Vagina (tissue), 2 donors: Measurements from ENCODE around the gene KRTAP1-3.

Experiments
- CTCF ChIP-seq, 3 experiments: fragments of 450-650 bp in 2 of 3; fragments of 200-600 bp in 1 of 3; sonication (generic) in 1 of 3; IDR thresholded peaks; one replicate each; pipeline ENCODE4 v1.5.1; 2017 to 2019; ENCODE audit warnings: antibody characterized with exemption in 3 of 3, mild to moderate bottlenecking in 2 of 3, moderate library complexity in 2 of 3
- POLR2A ChIP-seq, 2 donors: fragments of 450-650 bp; IDR thresholded peaks; one replicate each; pipeline ENCODE4 v1.6.1; 2017; ENCODE audit warnings: antibody characterized with exemption in 2 of 2, mild to moderate bottlenecking in 2 of 2, moderate library complexity in 2 of 2
- POLR2AphosphoS5 ChIP-seq, 2 donors: sonication (generic); formaldehyde crosslinking; IDR thresholded peaks; one replicate each; pipeline ENCODE4 v1.9.0; 2017; ENCODE audit warnings: antibody characterized with exemption in 2 of 2, mild to moderate bottlenecking in 2 of 2, low read depth in 1 of 2; ENCODE audit not compliant: insufficient read depth in 1 of 2

- TF ChIP-seq POLR2A (IDR thresholded peaks at IDR 0.05) (no peak), CTCF (IDR thresholded peaks at IDR 0.05) (no peak), POLR2AphosphoS5 (IDR thresholded peaks at IDR 0.05; ENCODE audit: insufficient read depth in 1 of 2, low read depth in 1 of 2) (no peak)
Measured at GRCh38 chr17:41018541-41018940, 16.1 kb downstream of the KRTAP1-3 start.
